Gastrocnemius medialis (tissue), 4 donors: ENCODE data around the gene NHERF1. TPM values are rescaled to one million over a fixed set of nuclear protein-coding genes. Genes with fewer than 3 reads are reported as not detected.

Experiments used
- ATAC-seq, 2 donors: fragments of 150-250 bp; one replicate each; pipeline ENCODE4 v1.9.1; 2016
- DNase-seq, 2 donors: peaks; one replicate each; pipeline ENCODE4 v3.0.0-alpha.2; 2019
- H3K27ac ChIP-seq, 4 donors: fragments of 200-600 bp; sonication (generic); 1 replicate in 1 of 4; 2 replicates in 3 of 4; pipeline ENCODE4 v1.5.1; 2016 to 2018; ENCODE audit warnings: mild to moderate bottlenecking in 2 of 4, moderate library complexity in 1 of 4
- H3K27me3 ChIP-seq, 3 donors: fragments of 200-600 bp; sonication (generic) in 2 of 3; 1 replicate in 1 of 3; 2 replicates in 2 of 3; pipeline versions ENCODE4 v1.5.1 to v1.6.0; 2016 to 2019; ENCODE audit warnings: mild to moderate bottlenecking in 1 of 3, moderate library complexity in 1 of 3
- H3K36me3 ChIP-seq, 2 donors: fragments of 200-600 bp; sonication (generic) in 1 of 2; one replicate each; pipeline ENCODE4 v1.5.1; 2017 to 2018
- H3K4me1 ChIP-seq, 2 donors: fragments of 200-600 bp; sonication (generic) in 1 of 2; one replicate each; pipeline ENCODE4 v1.5.1; 2016 to 2017; ENCODE audit warnings: mild to moderate bottlenecking in 2 of 2
- H3K4me3 ChIP-seq, 4 donors: fragments of 200-600 bp; sonication (generic) in 3 of 4; 1 replicate in 1 of 4; 2 replicates in 3 of 4; pipeline ENCODE4 v1.5.1; 2016 to 2019; ENCODE audit warnings: mild to moderate bottlenecking in 2 of 4
- H3K9me3 ChIP-seq, 3 donors: fragments of 200-600 bp; sonication (generic) in 2 of 3; 1 replicate in 1 of 3; 2 replicates in 2 of 3; pipeline ENCODE4 v1.5.1; 2016 to 2019
- CTCF ChIP-seq, 5 experiments: fragments of 450-650 bp in 3 of 5; fragments of 200-600 bp in 2 of 5; sonication (generic) in 2 of 5; IDR thresholded peaks in 4 of 5; conservative IDR thresholded peaks in 1 of 5; 1 replicate in 4 of 5; 2 replicates in 1 of 5; pipeline ENCODE4 v1.5.1; 2016 to 2019; ENCODE audit warnings: antibody characterized with exemption in 5 of 5, mild to moderate bottlenecking in 3 of 5, moderate library complexity in 3 of 5
- POLR2A ChIP-seq, 2 donors: fragments of 450-650 bp; IDR thresholded peaks; one replicate each; pipeline ENCODE4 v1.6.1; 2017; ENCODE audit warnings: antibody characterized with exemption in 2 of 2, mild to moderate bottlenecking in 2 of 2, moderate library complexity in 2 of 2
- in situ Hi-C, 4 donors: fragments of 200-750 bp; cut with MboI; loops; one replicate each; pipeline versions ENCODE4 v1.15.0 to v1.8.0; 2017; ENCODE audit warnings: low sequenced_read_pairs in 4 of 4
- intact Hi-C: fragments of 100-400 bp; cut with DNase I; formaldehyde crosslinking; loops from one replicate; pipeline ENCODE4 v1.15.1; 2023; ENCODE audit warnings: low total_unique reads
- total RNA-seq, 4 donors: library from RNA; depleted of rRNA; stranded (reverse); fragments of >200 nt; gene quantifications; one replicate each; pipeline versions ENCODE4 v1.1.0 to v1.2.3, GENCODE V29; 2016

The NHERF1 gene
- total RNA-seq, 4 donors from 2014 or later = 3.8 to 5.6 (median 5.5) TPM

GRCh38 chr17:74785981-74786360, 37.5 kb downstream of the NHERF1 start:
- no peaks in the 10 kb centered on the region for H3K9me3 ChIP-seq
- no peaks in the 10 kb centered on the region for H3K4me1 ChIP-seq
- TF ChIP-seq CTCF (IDR thresholded peaks at IDR 0.05 in 4 of 5, conservative IDR thresholded peaks at IDR 0.05 in 1 of 5) (no peak), POLR2A (IDR thresholded peaks at IDR 0.05) (no peak)
- intact Hi-C loops (no loop called here), in situ Hi-C loops (no loop called here)
- no peak for ATAC-seq
- peaks cover 0 to 7% of the 10 kb centered on the region in 2 donors for H3K36me3 ChIP-seq
- DNase-seq = no peak
- no peaks in the 10 kb centered on the region for H3K27me3 ChIP-seq
- no peak overlapping the region for H3K27ac ChIP-seq
- H3K4me3 ChIP-seq = no peak overlapping the region

DNA sequence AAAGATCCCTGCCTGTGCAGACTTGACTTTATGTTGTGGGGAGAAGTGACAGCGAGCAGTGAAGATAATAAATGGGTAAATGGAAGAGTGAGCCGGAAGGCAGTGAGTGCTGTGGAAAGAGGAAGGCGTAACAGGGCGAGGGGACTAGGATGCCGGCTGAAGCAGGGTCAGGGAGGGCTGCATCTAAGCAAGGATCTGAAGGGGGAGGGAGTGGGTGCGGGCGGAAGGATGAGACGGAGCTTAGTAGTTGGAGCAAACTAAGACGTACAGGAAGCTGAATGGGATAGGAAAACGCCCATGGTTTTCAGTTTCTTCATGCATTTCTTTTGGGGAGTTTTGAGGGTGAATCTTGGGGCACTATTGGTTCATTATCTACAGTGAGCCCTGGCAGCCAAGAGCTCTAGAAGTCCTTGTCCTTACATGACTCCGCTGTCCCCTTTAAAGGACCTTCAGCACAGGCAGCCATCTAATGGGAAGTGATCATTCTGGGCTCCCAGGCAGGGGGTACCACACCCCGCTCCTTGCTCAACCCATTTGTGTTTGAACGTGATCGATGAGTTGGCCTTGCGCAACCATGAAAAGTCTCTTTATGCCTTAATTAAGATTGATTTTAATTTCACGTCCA, 38.1 kb downstream of the NHERF1 start:
- no peak for ATAC-seq
- TF ChIP-seq CTCF (IDR thresholded peaks at IDR 0.05 in 4 of 5, conservative IDR thresholded peaks at IDR 0.05 in 1 of 5) (no peak), POLR2A (IDR thresholded peaks at IDR 0.05) (no peak)
- Histone ChIP-seq H3K36me3 (peaks cover 0 to 7% of the 10 kb centered on the region in 2 donors), H3K27me3 (no peaks in the 10 kb centered on the region), H3K4me1 (no peaks in the 10 kb centered on the region), H3K9me3 (no peaks in the 10 kb centered on the region), H3K27ac (no peak overlapping the region), H3K4me3 (no peak overlapping the region)
- intact Hi-C loops = no loop called here
- in situ Hi-C loops = no loop called here
- no peak for DNase-seq

DNA sequence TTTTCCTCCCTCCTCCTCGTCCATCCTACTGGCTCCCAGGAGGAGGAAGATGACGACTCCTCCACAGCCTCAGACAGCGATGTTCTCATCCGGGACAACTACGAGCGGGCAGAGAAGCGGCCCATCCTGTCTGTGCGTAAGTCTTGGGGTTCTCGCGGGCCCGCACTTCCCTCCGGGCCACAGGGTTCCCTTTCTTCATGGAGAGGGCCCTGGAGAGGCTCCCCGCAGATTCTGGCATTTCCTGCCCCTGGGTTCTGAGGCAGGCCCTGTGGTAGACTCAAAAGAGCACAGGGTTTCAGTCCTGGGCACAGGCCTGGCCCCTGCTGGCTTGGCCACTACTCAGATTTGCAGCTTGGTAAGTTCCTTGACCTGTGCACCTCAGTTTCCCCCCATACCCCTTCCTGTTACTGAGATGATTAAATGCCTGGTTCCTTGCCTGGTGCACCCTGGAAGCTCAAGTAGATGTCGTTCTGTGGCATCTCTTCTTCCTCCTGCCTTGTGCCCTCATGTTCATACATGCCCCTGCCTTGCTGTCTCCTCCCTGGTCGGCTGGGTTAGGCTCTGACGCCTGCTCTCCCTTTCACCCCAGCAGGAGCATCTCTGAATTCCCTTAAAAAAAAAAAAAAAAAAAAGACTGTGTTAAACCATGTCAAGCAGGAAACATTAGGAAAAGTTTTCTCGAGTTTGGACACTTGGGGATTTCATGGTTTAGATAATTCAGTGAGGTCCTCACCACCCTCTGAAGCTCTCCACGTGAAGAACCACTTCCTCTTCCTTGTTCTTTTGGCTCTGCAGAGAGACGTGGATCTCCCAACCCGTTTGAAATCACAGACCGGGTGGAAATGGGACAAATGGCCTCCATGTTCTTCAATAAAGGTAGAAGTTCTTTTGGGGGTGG, 42.0 kb downstream of the NHERF1 start:
- Histone ChIP-seq H3K4me1 (no peaks in the 10 kb centered on the region), H3K36me3 (peaks cover 0 to 19% of the 10 kb centered on the region in 2 donors), H3K4me3 (no peak overlapping the region), H3K27ac (no peak overlapping the region), H3K9me3 (no peaks in the 10 kb centered on the region), H3K27me3 (no peaks in the 10 kb centered on the region)
- intact Hi-C loops (loop anchor here (1.0 to 5.0 kb wide), 2 partner anchors 75 to 167 kb away; no protein-coding TSS in a partner anchor), in situ Hi-C loops (loop anchor here (5.0 to 10.0 kb wide), 2 partner anchors 74 to 77 kb away; no protein-coding TSS in a partner anchor)
- TF ChIP-seq POLR2A (IDR thresholded peaks at IDR 0.05) (no peak), CTCF (IDR thresholded peaks at IDR 0.05 in 4 of 5, conservative IDR thresholded peaks at IDR 0.05 in 1 of 5) (no peak)
- ATAC-seq (no peak), DNase-seq (no peak)

DNA sequence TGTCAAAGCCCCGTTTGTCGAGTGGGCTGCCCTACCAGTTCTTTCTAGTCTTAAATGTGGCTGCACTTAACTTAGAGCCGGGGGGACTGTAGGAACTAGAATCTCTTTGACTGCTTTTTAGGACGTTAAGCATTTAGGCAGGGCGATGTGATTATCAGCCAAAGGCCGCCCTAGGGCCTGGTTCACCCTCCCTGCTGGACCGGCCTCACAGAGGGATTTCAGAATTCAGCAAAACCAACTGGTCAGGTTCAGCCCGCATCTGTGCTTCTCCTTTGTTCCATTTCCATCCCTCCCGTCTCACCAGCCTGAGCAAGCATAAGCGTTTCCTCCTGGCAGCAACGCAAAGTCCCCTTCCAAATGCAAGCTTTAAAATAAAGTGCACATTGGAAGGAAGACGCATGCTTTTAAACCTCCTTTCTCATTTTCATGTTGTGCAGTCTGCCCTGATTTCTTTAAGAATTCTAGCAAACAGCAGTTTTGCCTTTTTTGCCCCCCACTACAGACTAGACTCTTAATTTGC, 44.2 kb downstream of the NHERF1 start:
- Histone ChIP-seq H3K36me3 (peaks cover 0 to 37% of the 10 kb centered on the region in 2 donors), H3K4me3 (no peak overlapping the region), H3K9me3 (no peaks in the 10 kb centered on the region), H3K4me1 (no peaks in the 10 kb centered on the region), H3K27ac (no peak overlapping the region), H3K27me3 (no peaks in the 10 kb centered on the region)
- in situ Hi-C loops (loop anchor here (5.0 to 10.0 kb wide), 2 partner anchors 72 to 75 kb away; no protein-coding TSS in a partner anchor), intact Hi-C loops (loop anchor here (5.0 kb wide), 1 partner anchor 165 kb away; no protein-coding TSS in a partner anchor)
- TF ChIP-seq CTCF (IDR thresholded peaks at IDR 0.05 in 4 of 5, conservative IDR thresholded peaks at IDR 0.05 in 1 of 5) (no peak), POLR2A (IDR thresholded peaks at IDR 0.05) (no peak)
- DNase-seq = no peak
- ATAC-seq = no peak
